ENCODE data around the gene ACAN.
"Not testable (repeated sequence)": the region's sequence is repeated elsewhere in the genome, so short reads cannot be mapped to it uniquely, and the experiment has no call there.

- not testable (repeated sequence) for TF ChIP-seq PATZ1 (CRISPR knock-in tag; IDR thresholded peaks at IDR 0.05; ENCODE audit: borderline replicate concordance); ZFP30 (CRISPR knock-in tag; IDR thresholded peaks at IDR 0.05); CSDC2 (CRISPR knock-in tag; IDR thresholded peaks at IDR 0.05); ZFP3 (CRISPR knock-in tag; IDR thresholded peaks at IDR 0.05); ESRRG (CRISPR knock-in tag; IDR thresholded peaks at IDR 0.05); ZNF8 (CRISPR knock-in tag; IDR thresholded peaks at IDR 0.05); TCF4 (CRISPR knock-in tag; IDR thresholded peaks at IDR 0.05; ENCODE audit: borderline replicate concordance); ISL1 (CRISPR knock-in tag; IDR thresholded peaks at IDR 0.05); CSRNP3 (CRISPR knock-in tag; IDR thresholded peaks at IDR 0.05); TOX (CRISPR knock-in tag; IDR thresholded peaks at IDR 0.05; ENCODE audit: borderline replicate concordance); ZNF70 (CRISPR knock-in tag; IDR thresholded peaks at IDR 0.05); ZNF565 (CRISPR knock-in tag; conservative IDR thresholded peaks at IDR 0.05; ENCODE audit: low read depth)
Observed at GRCh38 chr15:88920892-88921435, 117.7 kb downstream of the ACAN start.
